ENCODE results near the gene TM4SF5.

TM4SF5 gene, protein sequence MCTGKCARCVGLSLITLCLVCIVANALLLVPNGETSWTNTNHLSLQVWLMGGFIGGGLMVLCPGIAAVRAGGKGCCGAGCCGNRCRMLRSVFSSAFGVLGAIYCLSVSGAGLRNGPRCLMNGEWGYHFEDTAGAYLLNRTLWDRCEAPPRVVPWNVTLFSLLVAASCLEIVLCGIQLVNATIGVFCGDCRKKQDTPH
- 0 reads per million in 2 donors for total RNA-seq

- peak in 1 of 5 experiments; percentile 83 for DNase-seq
Observed at GRCh38 chr17:4771519-4772234, at the start of gene TM4SF5. TM4SF5 (plus strand) TSS chr17:4771886; CDS start chr17:4771923, 37 bp downstream.

- DNase-seq: no peak
Observed at GRCh38 chr17:4722678-4723240, 48.9 kb upstream of the TM4SF5 start.

DNA sequence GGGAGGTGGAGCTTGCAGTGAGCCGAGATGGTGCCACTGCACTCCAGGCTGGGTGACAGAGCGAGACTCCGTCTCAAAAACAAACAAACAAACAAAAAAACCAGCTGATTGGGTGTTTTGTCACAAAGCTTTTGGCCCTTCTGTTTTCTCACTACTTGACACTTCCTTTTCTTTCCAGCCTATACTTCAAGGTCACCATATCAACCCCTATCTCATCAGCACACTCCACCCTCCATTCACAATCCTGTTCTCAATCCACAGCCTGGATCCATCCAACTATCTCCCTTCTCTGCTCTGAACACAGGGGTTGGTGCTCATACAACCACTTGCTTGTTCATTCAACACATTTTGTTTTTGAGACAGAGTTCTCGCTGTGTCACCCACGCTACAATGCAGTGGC is 47.0 kb upstream of the TM4SF5 start:
- DNase-seq: no peak

GRCh38 chr17:4725646-4726310 is 45.9 kb upstream of the TM4SF5 start:
- no peak for DNase-seq

GRCh38 chr17:4728124-4728523 is 43.6 kb upstream of the TM4SF5 start:
- peak in 1 of 5 experiments; percentile 57 for DNase-seq

DNA sequence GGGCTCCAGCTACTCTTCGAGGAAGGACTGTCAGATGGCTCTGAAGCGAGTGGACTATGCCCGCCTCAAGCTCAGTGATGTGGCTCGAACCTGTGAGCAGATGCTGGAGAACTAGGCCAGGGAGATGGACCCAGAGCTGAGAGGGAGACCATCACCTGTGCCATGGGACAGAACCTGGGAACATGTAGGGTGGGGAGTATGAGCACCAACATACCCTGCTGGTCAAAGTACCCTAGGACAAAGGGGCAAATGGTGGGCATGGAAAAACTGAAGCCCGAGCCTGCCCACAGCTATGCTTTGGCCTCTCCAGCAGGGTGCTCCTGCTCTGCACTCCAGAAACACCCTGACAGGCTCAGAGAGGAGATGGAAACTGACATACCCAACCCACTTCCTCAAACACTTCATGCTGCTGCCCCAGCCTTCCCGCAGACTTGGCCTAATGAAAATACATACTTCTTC is 38.6 kb upstream of the TM4SF5 start:
- no peak for DNase-seq

- DNase-seq: no peak
Observed at GRCh38 chr17:4734857-4735475, 36.7 kb upstream of the TM4SF5 start.

DNA sequence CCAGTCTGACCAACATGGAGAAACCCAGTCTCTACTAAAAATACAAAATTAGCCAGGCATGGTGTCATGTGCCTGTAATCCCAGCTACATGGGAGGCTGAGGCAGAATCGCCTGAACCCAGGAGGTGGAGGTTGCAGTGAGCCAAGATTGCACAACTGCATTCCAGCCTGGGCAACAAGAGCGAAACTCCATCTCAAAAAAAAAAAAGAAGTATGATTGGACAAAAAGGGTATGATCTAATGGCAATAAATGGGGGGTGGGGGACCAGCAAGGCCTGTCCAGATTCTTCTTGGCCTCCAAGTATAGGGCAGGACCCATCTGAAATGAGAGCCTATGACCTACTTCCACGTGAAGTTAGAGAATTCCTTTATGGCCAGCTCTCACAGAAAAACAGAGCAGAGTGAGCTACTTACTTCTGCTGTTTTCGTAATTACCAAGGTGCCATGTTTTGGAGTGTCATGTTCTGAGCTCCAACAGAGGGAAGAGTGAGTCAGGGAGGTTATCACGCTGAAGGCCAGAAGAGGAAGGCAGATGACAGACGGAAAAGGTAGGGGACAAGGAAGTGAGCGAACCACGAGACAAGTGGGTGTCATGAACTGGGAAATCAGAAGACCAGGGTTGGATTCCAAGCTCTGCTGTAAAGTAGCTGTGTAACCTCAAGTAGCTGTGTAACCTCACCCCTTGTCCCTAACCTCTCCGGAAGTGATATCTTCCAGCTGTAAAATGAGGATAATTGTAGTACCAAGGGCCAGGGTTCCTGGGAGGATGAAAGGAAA is 35.6 kb upstream of the TM4SF5 start:
- no peak for DNase-seq

GRCh38 chr17:4738136-4739121 is 33.3 kb upstream of the TM4SF5 start:
- DNase-seq: peak in 2 of 5 experiments; percentile 11 to 26

DNA sequence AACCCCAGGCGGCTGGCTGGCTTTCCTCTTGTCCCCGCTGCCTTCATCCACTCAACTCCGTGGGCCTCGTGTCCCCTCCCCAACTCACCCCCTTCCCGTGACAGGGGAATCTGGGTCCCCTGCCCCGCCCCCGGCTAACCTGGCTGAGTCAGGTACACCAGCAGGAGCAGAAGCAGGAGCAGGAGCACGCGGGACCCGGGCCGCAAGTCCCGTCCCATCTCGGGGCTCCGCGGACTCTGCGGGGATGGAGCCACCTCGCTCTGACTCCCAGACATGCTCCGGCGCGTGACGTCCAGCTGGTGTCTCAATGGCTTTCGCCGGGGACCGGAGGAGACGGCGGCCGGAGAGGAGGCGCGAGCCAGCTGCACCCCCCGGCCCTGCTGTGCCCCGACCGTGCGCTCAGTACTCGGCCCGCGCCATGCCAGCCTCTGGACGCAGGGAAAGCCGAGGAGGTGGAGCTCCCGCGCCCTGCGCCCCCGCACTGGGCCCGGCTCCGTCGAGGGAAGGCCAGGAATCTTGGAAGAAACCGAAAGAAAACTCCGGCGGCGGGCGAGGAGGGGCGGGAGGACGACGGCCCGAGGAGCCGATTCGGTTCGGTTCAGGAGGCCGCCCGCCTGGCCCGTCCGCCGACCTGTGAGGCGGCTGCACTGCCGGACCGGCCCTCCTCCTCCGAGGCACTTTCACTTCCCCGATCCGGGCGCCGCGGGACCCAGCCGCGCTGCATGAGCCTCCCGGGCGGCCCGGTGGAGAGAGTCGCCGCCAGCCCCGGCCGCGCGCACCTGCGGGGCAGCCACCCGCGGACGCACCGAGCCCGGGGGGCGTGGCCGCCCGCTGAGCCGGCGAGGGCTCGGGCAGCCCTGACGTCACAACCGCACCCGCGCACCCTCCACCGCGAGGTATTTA is 32.3 kb upstream of the TM4SF5 start, which contains the start of the genes CXCL16 and ZMYND15:
Gene CXCL16, minus strand, starts transcription at position 807 of the 903 bp plus-strand sequence. Its CDS starts 589 bp downstream, at position 218.
Gene ZMYND15, plus strand, starts transcription at position 712 of the 903 bp plus-strand sequence. CDS start 716 bp downstream, outside the sequence.
- DNase-seq: peak; percentile 32 to 69 (median 56)

GRCh38 chr17:4740025-4740351 is 31.7 kb upstream of the TM4SF5 start:
- DNase-seq: no peak

DNA sequence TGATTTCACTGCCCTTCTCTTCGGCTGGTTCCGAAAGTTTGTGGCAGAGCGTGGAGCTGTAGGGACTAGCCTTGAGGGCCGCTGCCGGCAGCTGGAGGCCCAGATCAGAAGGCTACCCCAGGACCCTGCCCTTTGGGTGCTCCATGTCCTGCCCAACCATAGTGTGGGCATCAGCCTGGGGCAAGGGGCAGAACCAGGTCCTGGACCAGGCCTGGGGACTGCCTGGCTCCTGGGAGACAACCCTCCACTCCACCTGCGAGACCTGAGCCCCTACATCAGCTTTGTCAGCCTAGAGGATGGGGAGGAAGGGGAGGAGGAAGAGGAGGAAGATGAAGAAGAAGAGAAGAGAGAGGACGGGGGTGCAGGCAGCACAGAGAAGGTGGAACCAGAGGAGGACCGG is 31.1 kb upstream of the TM4SF5 start:
- no peak for DNase-seq

DNA sequence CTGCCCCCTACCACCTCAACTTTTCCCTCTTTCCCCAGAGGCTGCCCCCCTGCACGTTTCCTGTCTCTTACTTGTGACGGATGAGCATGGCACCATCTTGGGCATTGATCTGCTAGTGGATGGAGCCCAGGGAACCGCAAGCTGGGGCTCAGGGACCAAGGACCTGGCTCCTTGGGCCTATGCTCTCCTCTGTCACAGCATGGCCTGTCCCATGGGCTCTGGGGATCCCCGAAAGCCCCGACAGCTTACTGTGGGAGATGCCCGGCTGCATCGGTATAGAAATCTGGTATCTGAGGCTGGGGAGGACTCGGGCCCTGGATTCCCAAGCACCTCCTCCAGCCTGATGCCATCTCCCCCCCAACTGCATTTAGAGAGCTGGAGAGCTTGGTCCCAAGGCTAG is 30.1 kb upstream of the TM4SF5 start:
- no peak for DNase-seq

DNA sequence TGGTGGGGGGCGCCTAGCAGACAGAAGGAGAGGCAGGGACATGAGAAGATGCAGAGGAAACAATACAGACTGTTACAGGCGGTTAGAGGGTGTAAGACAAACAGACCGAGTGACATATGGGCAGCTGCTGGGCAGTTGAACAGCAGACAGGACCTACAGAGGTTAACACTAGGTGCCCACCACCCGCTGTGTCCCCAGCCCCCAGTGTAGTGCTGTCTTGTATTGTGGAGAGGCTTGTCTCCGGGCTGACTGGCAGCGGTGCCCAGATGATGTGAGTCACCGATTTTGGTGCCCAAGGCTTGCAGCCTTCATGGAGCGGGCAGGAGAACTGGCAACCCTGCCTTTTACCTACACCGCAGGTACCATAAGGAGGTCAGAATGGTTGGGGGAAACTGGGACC is 29.6 kb upstream of the TM4SF5 start:
- DNase-seq: no peak

DNA sequence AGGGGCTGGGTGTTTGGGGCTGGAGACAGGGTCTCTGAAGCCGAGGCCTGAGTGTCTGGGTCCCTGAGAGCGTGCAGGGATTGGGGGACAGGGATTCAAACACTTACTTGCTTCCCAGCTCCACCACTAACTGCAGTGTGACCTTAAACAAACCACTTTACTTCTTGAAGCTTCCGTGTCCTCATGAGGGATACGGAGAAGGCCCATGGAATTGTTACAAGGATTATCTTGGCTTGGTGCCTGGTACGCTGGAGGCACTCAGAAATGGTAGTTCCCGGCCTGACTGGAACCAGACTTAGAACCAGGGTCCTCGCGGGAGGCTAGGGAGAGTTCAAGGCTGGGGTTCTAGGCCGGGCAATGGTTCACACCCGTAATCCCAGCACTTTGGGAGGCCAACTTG is 29.1 kb upstream of the TM4SF5 start:
- DNase-seq: no peak

- DNase-seq: no peak
Observed at GRCh38 chr17:4743216-4743615, 28.5 kb upstream of the TM4SF5 start.

- DNase-seq: no peak
Observed at GRCh38 chr17:4743898-4744297, 27.8 kb upstream of the TM4SF5 start.

DNA sequence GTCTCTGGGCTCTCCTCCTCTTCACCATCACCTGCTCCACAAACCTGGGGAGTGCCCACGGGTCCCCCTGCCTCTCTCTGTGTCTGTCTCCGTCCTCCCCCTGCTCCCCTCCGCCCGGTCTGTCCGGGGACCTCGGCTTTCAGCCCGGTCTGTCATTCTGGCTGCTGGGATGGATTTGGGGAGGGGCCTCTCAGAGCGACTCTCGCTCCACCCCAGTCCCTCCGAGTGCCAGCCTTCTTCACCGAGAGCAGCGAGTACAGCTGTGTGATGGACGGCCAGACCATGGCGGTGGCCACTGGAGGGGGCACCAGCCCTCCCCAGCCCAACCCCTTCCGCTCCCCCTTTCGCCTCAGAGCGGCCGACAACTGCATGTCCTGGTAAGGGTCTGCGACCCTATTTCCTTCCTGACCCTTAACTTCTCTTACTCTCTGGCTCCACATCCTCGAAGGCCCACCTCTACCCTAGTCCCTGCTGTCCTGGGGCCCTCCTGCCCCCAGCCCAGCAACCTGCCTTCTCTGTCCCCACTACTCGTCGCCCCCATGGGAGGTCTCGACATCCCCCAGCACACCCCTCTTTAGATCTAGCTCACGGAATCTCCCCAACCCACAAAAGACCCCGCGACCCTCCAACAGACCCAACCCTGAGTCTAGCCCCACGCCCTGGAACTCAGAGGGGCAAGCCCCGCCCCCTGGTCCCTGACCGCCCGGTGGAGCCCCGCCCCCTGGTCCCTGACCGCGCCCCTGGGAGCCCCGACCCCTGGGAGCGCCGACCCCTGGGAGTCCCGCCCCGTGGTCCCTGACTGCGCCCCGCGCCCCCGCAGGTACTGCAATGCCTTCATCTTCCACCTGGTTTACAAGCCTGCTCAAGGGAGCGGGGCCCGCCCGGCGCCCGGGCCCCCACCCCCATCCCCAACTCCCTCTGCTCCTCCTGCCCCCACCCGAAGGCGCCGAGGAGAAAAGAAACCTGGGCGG is 26.4 kb upstream of the TM4SF5 start:
- DNase-seq: no peak

Data from T-helper 2 cell (primary cell).